ENCODE data around the gene CDH13. TPM values are rescaled to one million over a fixed set of nuclear protein-coding genes. Genes with fewer than 3 reads are reported as not detected.

The CDH13 gene
- total RNA-seq, 1 donor from 2014 or later, result 20.9 TPM

DNA sequence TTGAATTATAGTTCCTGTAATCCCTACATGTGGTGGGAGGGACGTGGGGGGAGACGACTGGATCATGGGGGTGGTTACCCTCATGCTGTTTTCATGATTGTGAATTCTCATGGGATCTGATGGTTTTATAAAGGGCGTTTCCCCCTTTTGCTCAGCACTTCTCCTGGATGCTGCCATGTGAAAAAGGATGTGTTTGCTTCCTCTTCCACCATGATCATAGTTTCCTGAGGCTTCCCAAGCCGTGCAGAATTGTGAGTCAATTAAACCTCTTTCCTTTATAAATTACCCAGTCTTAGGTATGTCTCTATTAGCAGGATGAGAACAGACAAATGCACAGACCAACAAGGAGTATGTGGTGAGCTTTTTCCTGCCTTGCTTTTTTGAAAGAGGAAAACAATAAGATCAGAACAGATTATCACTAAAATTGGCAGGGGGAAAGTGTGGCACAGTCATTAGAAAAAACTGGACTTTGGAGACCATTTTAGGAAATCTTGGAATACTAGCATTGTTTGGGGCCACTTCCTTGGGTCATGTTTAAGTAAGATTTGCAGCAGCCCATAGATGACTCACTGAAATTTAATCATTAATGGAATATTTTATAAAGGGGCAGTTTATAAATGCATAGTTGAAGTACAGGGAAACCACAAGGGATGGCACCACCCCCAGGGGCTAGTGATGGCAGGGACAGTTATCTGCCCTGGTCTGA is 352.8 kb downstream of the CDH13 start:
- Histone ChIP-seq H3K4me3 (ENCODE audit: low read length in 3 of 3) (no peak overlapping the region), H3K4me1 (ENCODE audit: control insufficient read depth in 3 of 3, insufficient read depth in 3 of 3, low read length in 3 of 3) (no peaks in the 10 kb centered on the region), H3K36me3 (ENCODE audit: control insufficient read depth in 3 of 3, insufficient read depth in 3 of 3, low read length in 3 of 3) (no peaks in the 10 kb centered on the region), H3K9me3 (ENCODE audit: control insufficient read depth in 3 of 3, low read length in 3 of 3) (no peaks in the 10 kb centered on the region), H3K27me3 (ENCODE audit: control insufficient read depth in 3 of 3, insufficient read depth in 3 of 3, low read length in 3 of 3) (no peaks in the 10 kb centered on the region), H3K27ac (ENCODE audit: low read depth, low read length) (no peak overlapping the region), H3K9ac (ENCODE audit: low read depth in 1 of 3, low read length in 3 of 3) (no peak overlapping the region)

DNA sequence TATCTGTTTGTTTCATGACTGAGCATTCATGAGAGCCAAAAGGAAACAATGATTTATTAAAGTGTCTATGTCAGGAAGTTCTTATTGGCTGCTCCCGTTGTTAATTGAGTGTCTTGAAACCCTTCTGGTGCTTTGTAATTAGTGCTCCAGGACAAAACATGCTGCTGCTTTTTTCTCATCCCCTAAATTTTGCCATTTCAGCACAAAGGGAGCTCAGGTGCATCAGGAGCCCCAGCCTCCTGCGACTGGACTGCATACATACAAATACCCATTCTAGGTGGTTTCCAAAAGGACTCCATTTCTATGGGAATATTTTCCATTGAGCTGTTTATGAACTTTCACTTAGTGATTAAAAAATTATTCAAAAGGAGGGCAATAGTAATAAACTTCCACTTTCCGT is 354.0 kb downstream of the CDH13 start:
- Histone ChIP-seq H3K36me3 (ENCODE audit: control insufficient read depth in 3 of 3, insufficient read depth in 3 of 3, low read length in 3 of 3) (no peaks in the 10 kb centered on the region), H3K27me3 (ENCODE audit: control insufficient read depth in 3 of 3, insufficient read depth in 3 of 3, low read length in 3 of 3) (no peaks in the 10 kb centered on the region), H3K4me1 (ENCODE audit: control insufficient read depth in 3 of 3, insufficient read depth in 3 of 3, low read length in 3 of 3) (no peaks in the 10 kb centered on the region), H3K27ac (ENCODE audit: low read depth, low read length) (no peak overlapping the region), H3K9ac (ENCODE audit: low read depth in 1 of 3, low read length in 3 of 3) (no peak overlapping the region), H3K9me3 (ENCODE audit: control insufficient read depth in 3 of 3, low read length in 3 of 3) (no peaks in the 10 kb centered on the region), H3K4me3 (ENCODE audit: low read length in 3 of 3) (no peak overlapping the region)

DNA sequence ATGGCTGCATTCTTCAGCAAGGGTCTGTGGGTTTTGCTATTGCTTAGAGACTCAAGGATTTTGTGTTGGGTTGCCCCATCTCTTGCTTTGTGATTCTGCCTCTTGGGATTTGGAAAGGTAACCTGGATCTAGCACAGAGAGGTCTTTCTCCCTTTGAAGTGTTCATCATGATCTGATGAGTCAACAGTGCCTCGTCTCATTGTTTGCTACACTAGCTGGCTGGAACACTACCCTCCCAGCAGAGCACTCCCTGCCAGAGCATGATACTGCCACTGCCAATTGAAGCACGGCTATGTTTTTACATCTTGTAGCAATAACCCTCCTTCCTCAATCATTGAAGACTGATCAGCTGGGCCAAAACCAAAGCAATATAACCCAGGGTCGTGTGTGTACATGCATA is 361.0 kb downstream of the CDH13 start:
- Histone ChIP-seq H3K27me3 (ENCODE audit: control insufficient read depth in 3 of 3, insufficient read depth in 3 of 3, low read length in 3 of 3) (no peaks in the 10 kb centered on the region), H3K27ac (ENCODE audit: low read depth, low read length) (no peak overlapping the region), H3K4me3 (ENCODE audit: low read length in 3 of 3) (no peak overlapping the region), H3K4me1 (ENCODE audit: control insufficient read depth in 3 of 3, insufficient read depth in 3 of 3, low read length in 3 of 3) (no peaks in the 10 kb centered on the region), H3K9ac (ENCODE audit: low read depth in 1 of 3, low read length in 3 of 3) (no peak overlapping the region), H3K36me3 (ENCODE audit: control insufficient read depth in 3 of 3, insufficient read depth in 3 of 3, low read length in 3 of 3) (no peaks in the 10 kb centered on the region), H3K9me3 (ENCODE audit: control insufficient read depth in 3 of 3, low read length in 3 of 3) (no peaks in the 10 kb centered on the region)

DNA sequence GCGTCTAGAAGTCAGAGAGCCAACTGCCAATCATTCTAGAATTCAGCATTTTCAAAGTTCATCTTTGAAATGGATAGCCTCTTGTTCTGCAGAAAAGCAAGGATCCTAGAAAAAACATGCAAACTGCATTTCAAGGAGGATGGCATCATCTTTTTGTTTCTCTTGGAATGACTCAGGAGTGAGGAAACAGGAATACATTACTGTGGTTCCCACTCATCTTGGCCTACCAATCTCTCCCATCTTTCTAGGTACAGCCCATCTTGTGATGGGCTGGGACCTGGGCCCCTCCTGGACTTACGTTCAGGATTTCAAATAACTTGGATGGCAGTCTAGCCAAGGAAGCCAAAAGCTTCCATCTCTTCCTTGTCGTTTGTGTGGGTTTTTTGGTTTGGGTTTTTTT is 363.4 kb downstream of the CDH13 start:
- H3K9me3 ChIP-seq (ENCODE audit: control insufficient read depth in 3 of 3, low read length in 3 of 3), result no peaks in the 10 kb centered on the region
- no peaks in the 10 kb centered on the region for H3K27me3 ChIP-seq (ENCODE audit: control insufficient read depth in 3 of 3, insufficient read depth in 3 of 3, low read length in 3 of 3)
- no peak overlapping the region for H3K27ac ChIP-seq (ENCODE audit: low read depth, low read length)
- H3K4me3 ChIP-seq (ENCODE audit: low read length in 3 of 3), result no peak overlapping the region
- no peaks in the 10 kb centered on the region for H3K4me1 ChIP-seq (ENCODE audit: control insufficient read depth in 3 of 3, insufficient read depth in 3 of 3, low read length in 3 of 3)
- no peaks in the 10 kb centered on the region for H3K36me3 ChIP-seq (ENCODE audit: control insufficient read depth in 3 of 3, insufficient read depth in 3 of 3, low read length in 3 of 3)
- H3K9ac ChIP-seq (ENCODE audit: low read depth in 1 of 3, low read length in 3 of 3), result no peak overlapping the region

DNA sequence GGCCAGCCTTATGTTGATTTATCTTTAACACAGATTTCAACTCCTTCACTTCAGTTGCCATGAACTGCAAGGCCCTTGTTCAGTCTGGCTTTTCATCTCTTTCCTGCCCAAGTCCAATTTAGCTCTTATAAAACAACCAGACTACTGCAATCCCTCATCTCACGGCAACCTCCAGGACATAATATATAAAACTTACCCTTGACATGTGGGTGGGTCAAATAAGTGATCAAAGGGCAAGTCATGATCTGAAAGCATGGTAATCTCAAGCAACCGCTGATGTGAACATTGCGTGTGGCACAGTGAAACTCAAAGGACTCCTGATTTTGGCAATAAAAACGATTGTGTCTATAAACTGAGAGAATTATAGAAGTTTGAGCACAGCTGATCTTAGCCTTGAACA is 364.6 kb downstream of the CDH13 start:
- Histone ChIP-seq H3K27ac (ENCODE audit: low read depth, low read length) (no peak overlapping the region), H3K4me3 (ENCODE audit: low read length in 3 of 3) (no peak overlapping the region), H3K9ac (ENCODE audit: low read depth in 1 of 3, low read length in 3 of 3) (no peak overlapping the region), H3K9me3 (ENCODE audit: control insufficient read depth in 3 of 3, low read length in 3 of 3) (no peaks in the 10 kb centered on the region), H3K27me3 (ENCODE audit: control insufficient read depth in 3 of 3, insufficient read depth in 3 of 3, low read length in 3 of 3) (no peaks in the 10 kb centered on the region), H3K36me3 (ENCODE audit: control insufficient read depth in 3 of 3, insufficient read depth in 3 of 3, low read length in 3 of 3) (no peaks in the 10 kb centered on the region), H3K4me1 (ENCODE audit: control insufficient read depth in 3 of 3, insufficient read depth in 3 of 3, low read length in 3 of 3) (no peaks in the 10 kb centered on the region)

DNA sequence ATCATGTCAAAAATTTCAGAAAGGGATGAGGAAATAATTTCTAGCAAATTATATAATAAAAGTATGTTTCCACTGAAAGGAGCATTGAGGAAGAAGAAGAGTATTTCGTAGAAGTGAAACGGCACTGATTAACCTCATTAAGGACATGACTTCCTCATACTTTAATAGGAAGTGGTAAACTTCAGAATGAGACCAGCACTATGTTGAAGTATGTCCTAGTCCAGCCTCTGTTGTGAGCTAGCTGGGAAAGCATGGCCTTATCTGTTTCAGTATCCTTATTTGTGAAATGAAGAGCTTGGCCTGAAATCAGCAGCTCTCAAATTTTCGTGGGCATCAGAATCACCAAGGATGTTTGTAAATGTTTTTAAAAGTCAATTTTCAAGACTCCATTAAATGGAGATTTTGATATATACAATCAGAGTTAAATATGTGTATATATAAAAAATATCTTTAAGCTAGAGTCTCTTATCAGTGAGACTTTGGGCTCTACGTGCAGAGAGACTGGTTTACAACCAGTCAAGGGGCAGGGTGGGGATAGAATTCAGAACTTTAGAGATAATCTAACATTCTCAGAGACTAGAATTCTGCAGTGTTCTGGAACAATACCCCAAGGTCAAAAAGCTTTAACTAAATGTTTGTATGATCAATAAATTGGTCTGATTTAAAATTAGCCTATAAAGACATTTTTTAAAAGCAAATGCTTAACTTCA is 365.4 kb downstream of the CDH13 start:
- Histone ChIP-seq H3K27ac (ENCODE audit: low read depth, low read length) (no peak overlapping the region), H3K36me3 (ENCODE audit: control insufficient read depth in 3 of 3, insufficient read depth in 3 of 3, low read length in 3 of 3) (no peaks in the 10 kb centered on the region), H3K4me3 (ENCODE audit: low read length in 3 of 3) (no peak overlapping the region), H3K9me3 (ENCODE audit: control insufficient read depth in 3 of 3, low read length in 3 of 3) (no peaks in the 10 kb centered on the region), H3K4me1 (ENCODE audit: control insufficient read depth in 3 of 3, insufficient read depth in 3 of 3, low read length in 3 of 3) (peaks cover 0 to 5% (median 2%) of the 10 kb centered on the region in 3 donors), H3K9ac (ENCODE audit: low read depth in 1 of 3, low read length in 3 of 3) (no peak overlapping the region), H3K27me3 (ENCODE audit: control insufficient read depth in 3 of 3, insufficient read depth in 3 of 3, low read length in 3 of 3) (no peaks in the 10 kb centered on the region)

DNA sequence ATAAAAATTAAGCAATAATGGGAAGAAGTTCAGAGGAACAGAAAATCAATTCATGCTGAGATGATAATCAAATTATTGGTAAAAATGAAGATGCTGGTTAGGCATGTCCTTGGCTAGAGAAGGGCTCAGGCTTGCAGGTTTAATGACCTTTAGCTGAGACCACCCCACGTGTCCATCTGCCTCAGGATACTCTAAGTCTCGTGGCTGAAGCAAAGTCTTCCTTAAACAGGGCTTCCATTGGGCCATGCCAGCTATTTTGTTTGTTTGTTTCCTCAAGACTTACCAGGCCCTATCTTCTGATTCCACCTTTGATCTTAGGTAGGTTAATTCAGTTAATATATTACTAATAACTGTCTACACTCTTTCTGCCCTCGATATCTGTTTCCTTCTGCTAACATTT is 366.0 kb downstream of the CDH13 start:
- H3K36me3 ChIP-seq (ENCODE audit: control insufficient read depth in 3 of 3, insufficient read depth in 3 of 3, low read length in 3 of 3), result no peaks in the 10 kb centered on the region

DNA sequence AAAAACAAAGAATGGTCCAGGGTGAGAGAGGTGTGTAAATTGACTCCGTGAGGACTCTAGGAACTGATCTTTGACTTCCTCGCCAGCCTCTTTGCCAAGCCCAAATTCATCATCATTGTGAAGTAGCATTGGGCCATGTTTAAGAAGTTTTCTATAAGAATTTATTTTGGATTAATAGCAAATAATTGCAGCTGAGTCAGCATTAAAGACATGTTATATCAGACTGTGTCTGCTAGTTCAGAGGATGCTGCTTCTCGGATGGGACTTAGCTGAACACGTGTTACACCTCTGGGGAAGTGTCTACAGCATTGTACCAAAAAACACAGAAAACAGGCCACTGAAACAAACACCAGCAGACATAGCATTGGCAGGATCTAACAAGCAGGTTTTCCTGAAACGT is 366.6 kb downstream of the CDH13 start:
- no peak overlapping the region for H3K27ac ChIP-seq (ENCODE audit: low read depth, low read length)

More for the DNA sequence above, 366.0 kb downstream of the CDH13 start:
- Histone ChIP-seq H3K4me1 (ENCODE audit: control insufficient read depth in 3 of 3, insufficient read depth in 3 of 3, low read length in 3 of 3) (peaks cover 0 to 5% (median 2%) of the 10 kb centered on the region in 3 donors), H3K9ac (ENCODE audit: low read depth in 1 of 3, low read length in 3 of 3) (no peak overlapping the region), H3K27ac (ENCODE audit: low read depth, low read length) (no peak overlapping the region), H3K27me3 (ENCODE audit: control insufficient read depth in 3 of 3, insufficient read depth in 3 of 3, low read length in 3 of 3) (no peaks in the 10 kb centered on the region), H3K4me3 (ENCODE audit: low read length in 3 of 3) (no peak overlapping the region), H3K9me3 (ENCODE audit: control insufficient read depth in 3 of 3, low read length in 3 of 3) (no peaks in the 10 kb centered on the region)

DNA sequence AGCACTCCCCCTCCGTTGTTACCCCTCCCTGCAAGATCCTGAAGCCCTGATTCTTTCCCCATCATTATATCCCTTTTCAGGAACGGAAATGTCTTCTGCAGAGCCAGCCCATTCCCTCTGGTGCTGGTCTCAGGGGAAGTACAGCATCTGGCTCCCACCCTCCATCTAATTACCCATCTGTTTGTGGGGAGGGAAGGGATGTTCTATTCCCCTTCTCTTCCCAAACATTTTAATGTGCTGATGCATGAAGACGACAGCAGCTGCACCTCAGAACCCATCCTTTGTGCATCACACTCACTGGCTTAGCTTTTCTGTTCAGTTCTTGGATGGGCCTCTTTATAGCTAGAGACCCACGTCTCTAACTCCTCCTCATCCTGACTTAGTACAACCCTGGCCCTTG is 367.2 kb downstream of the CDH13 start:
- no peaks in the 10 kb centered on the region for H3K36me3 ChIP-seq (ENCODE audit: control insufficient read depth in 3 of 3, insufficient read depth in 3 of 3, low read length in 3 of 3)
- no peak overlapping the region for H3K27ac ChIP-seq (ENCODE audit: low read depth, low read length)
- no peak overlapping the region for H3K4me3 ChIP-seq (ENCODE audit: low read length in 3 of 3)
- H3K9ac ChIP-seq (ENCODE audit: low read depth in 1 of 3, low read length in 3 of 3), result no peak overlapping the region
- H3K9me3 ChIP-seq (ENCODE audit: control insufficient read depth in 3 of 3, low read length in 3 of 3), result no peaks in the 10 kb centered on the region
- H3K27me3 ChIP-seq (ENCODE audit: control insufficient read depth in 3 of 3, insufficient read depth in 3 of 3, low read length in 3 of 3), result no peaks in the 10 kb centered on the region
- peaks cover 0 to 5% (median 2%) of the 10 kb centered on the region in 3 donors for H3K4me1 ChIP-seq (ENCODE audit: control insufficient read depth in 3 of 3, insufficient read depth in 3 of 3, low read length in 3 of 3)

More for the DNA sequence above, 366.6 kb downstream of the CDH13 start:
- Histone ChIP-seq H3K4me1 (ENCODE audit: control insufficient read depth in 3 of 3, insufficient read depth in 3 of 3, low read length in 3 of 3) (peaks cover 0 to 5% (median 2%) of the 10 kb centered on the region in 3 donors), H3K4me3 (ENCODE audit: low read length in 3 of 3) (no peak overlapping the region), H3K27me3 (ENCODE audit: control insufficient read depth in 3 of 3, insufficient read depth in 3 of 3, low read length in 3 of 3) (no peaks in the 10 kb centered on the region), H3K9ac (ENCODE audit: low read depth in 1 of 3, low read length in 3 of 3) (no peak overlapping the region), H3K36me3 (ENCODE audit: control insufficient read depth in 3 of 3, insufficient read depth in 3 of 3, low read length in 3 of 3) (no peaks in the 10 kb centered on the region), H3K9me3 (ENCODE audit: control insufficient read depth in 3 of 3, low read length in 3 of 3) (no peaks in the 10 kb centered on the region)

DNA sequence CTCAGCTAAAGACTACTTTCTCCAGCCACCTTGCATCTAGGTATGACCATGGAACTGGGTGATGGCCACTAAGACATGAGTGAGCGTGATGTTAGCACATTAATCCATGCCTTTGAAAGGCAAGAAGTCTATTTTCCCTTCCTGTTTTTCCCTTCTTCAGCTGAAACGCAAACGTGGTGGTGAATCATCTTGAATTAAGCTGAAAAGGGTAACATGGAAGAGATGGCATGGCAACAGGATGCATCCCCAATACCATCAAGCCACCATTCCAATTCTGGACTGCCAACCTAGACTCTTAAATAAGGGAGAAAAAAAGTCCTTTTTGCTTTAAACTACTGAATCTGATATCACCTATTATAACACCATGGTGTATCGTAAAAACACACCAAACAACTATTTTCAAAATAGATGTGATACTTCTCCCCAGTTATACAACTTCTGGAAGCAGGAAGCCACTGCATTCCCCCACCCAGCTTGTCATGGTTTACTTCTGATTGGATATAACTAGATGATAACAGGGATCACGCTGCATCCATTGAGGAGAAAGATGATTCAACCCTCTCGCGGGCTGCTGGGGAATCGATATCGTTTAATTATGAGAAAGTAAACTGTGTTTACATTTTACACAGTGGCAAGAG is 368.6 kb downstream of the CDH13 start:
- peak overlapping the region in 1 of 3 donors; percentile 19 for H3K4me3 ChIP-seq (ENCODE audit: low read length in 3 of 3)
- H3K9me3 ChIP-seq (ENCODE audit: control insufficient read depth in 3 of 3, low read length in 3 of 3), result no peaks in the 10 kb centered on the region
- peak overlapping the region; percentile 21 for H3K27ac ChIP-seq (ENCODE audit: low read depth, low read length)
- no peak overlapping the region for H3K9ac ChIP-seq (ENCODE audit: low read depth in 1 of 3, low read length in 3 of 3)
- H3K4me1 ChIP-seq (ENCODE audit: control insufficient read depth in 3 of 3, insufficient read depth in 3 of 3, low read length in 3 of 3), result peaks cover 0 to 5% (median 2%) of the 10 kb centered on the region in 3 donors
- H3K27me3 ChIP-seq (ENCODE audit: control insufficient read depth in 3 of 3, insufficient read depth in 3 of 3, low read length in 3 of 3), result no peaks in the 10 kb centered on the region
- H3K36me3 ChIP-seq (ENCODE audit: control insufficient read depth in 3 of 3, insufficient read depth in 3 of 3, low read length in 3 of 3), result no peaks in the 10 kb centered on the region

All from skeletal muscle tissue (tissue), 4 donors.